ENCODE results near the gene SLC30A5. TPM values are rescaled to one million over a fixed set of nuclear protein-coding genes. Genes with fewer than 3 reads are reported as not detected.

SLC30A5 gene
- total and polyA plus RNA-seq, 7 donors: 8.3 to 56.4 (median 37.2) TPM

DNA sequence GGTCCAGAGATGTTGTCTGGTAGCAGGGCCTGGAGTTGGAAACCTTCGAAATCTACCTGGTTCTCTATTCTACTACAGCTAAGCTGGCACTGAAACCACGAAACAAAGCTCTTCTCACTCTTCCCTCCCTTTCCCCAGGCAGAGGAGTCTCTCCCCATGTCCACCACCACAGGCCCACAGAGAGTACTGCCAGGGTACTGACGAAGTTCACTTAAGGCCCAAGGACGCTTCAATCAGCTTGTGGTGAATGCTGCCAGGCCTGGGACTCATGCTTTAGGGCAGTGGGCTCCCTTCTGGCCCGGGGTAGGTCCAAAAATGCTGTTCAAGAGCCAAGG, 55.8 kb downstream of the SLC30A5 start:
- Histone ChIP-seq H3K4me1 (no peaks in the 10 kb centered on the region), H3K4me3 (no peak overlapping the region), H3K9me3 (no peaks in the 10 kb centered on the region), H3K27ac (no peak overlapping the region), H3K36me3 (no peaks in the 10 kb centered on the region), H3K27me3 (no peaks in the 10 kb centered on the region)
- no peak for DNase-seq
- WGBS, 2 donors: 90 to 95% methylated on average over 5 of the region's 5 CpGs
- intact Hi-C loops (cut with DNase I): no loop called here
- TF ChIP-seq, protein P1, sequence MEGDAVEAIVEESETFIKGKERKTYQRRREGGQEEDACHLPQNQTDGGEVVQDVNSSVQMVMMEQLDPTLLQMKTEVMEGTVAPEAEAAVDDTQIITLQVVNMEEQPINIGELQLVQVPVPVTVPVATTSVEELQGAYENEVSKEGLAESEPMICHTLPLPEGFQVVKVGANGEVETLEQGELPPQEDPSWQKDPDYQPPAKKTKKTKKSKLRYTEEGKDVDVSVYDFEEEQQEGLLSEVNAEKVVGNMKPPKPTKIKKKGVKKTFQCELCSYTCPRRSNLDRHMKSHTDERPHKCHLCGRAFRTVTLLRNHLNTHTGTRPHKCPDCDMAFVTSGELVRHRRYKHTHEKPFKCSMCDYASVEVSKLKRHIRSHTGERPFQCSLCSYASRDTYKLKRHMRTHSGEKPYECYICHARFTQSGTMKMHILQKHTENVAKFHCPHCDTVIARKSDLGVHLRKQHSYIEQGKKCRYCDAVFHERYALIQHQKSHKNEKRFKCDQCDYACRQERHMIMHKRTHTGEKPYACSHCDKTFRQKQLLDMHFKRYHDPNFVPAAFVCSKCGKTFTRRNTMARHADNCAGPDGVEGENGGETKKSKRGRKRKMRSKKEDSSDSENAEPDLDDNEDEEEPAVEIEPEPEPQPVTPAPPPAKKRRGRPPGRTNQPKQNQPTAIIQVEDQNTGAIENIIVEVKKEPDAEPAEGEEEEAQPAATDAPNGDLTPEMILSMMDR (IDR thresholded peaks at IDR 0.05): no peak
- TF ChIP-seq POLR2AphosphoS5 (IDR thresholded peaks at IDR 0.05) (no peak), POLR2A (IDR thresholded peaks at IDR 0.05) (no peak), EP300 (IDR thresholded peaks at IDR 0.05) (no peak)

DNA sequence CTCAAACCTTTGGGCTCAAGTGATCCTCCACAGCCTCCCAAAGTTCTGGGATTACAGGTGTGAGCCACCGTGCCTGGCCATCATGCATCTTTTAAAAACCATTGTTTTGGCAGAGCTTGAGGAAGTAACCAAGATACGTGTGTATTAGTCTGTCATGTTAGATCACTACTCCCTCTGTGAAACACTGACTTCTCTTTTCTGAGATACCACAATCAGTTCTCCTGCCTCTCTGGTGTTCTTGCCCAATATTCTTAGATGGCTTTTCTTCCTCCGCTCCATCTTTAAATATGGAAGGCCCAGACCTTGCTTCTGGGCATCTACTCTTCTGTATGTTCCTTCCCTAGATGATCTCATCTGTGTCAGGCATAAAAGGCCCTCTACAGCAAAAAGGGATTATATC, 58.9 kb downstream of the SLC30A5 start:
- DNase-seq: no peak
- H3K4me1 ChIP-seq: no peaks in the 10 kb centered on the region

DNA sequence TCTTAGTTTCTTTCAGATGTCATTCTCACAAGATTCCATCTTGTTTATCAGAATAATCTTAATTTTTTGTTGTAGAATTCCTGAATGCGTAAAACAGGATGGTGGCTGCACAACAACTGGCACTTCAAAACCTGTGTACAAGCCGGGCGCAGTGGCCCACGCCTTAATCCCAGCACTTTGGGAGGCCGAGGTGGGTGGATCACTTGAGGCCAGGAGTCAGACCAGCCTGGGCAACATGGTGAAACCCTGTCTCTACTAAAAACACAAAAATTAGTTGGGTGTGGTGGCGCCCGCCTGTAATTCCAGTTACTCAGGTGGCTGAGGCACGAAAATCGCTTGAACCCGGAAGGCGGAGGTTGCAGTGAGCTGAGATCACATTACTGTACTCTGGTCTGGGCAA, 62.6 kb downstream of the SLC30A5 start:
- no peaks in the 10 kb centered on the region for H3K4me1 ChIP-seq
- H3K36me3 ChIP-seq: no peaks in the 10 kb centered on the region
- H3K9me3 ChIP-seq: no peaks in the 10 kb centered on the region
- no peak for TF ChIP-seq EP300 (IDR thresholded peaks at IDR 0.05)
- TF ChIP-seq, protein P1 (IDR thresholded peaks at IDR 0.05): no peak
- TF ChIP-seq POLR2AphosphoS5 (IDR thresholded peaks at IDR 0.05): no peak
- TF ChIP-seq POLR2A (IDR thresholded peaks at IDR 0.05): no peak
- 96 to 98% methylated on average over 11 of the region's 11 CpGs for WGBS, 2 donors
- no peaks in the 10 kb centered on the region for H3K27me3 ChIP-seq
- intact Hi-C loops (cut with DNase I): no loop called here
- no peak for DNase-seq
- no peak overlapping the region for H3K4me3 ChIP-seq
- H3K27ac ChIP-seq: no peak overlapping the region

More for the DNA sequence above, 58.9 kb downstream of the SLC30A5 start:
- no peaks in the 10 kb centered on the region for H3K27me3 ChIP-seq
- intact Hi-C loops (cut with DNase I): no loop called here
- H3K4me3 ChIP-seq: no peak overlapping the region
- H3K36me3 ChIP-seq: no peaks in the 10 kb centered on the region
- TF ChIP-seq, protein P1 (IDR thresholded peaks at IDR 0.05): no peak
- TF ChIP-seq POLR2AphosphoS5 (IDR thresholded peaks at IDR 0.05) (no peak), POLR2A (IDR thresholded peaks at IDR 0.05) (no peak)
- H3K27ac ChIP-seq: no peak overlapping the region
- no peaks in the 10 kb centered on the region for H3K9me3 ChIP-seq
- 74 to 84% methylated on average over 3 of the region's 3 CpGs for WGBS, 2 donors

DNA sequence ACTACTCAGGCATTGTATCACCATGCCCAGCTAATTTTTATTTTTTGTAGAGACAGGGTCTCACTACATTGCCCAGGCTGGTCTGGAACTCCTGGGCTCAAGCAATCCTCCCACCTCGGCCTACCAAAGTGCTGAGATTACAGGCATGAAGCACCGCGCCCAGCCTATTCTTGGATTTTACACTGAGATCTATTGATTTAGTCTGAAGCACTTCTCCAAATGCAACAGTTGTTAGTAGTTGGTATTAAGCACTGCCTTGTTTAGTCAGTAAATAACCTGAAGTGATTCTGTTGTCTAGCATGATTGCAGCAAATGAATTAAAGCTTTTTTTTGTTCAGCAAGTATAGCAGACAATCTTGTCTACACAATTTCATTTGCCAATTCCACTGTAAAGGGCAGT, 64.2 kb downstream of the SLC30A5 start:
- WGBS, 2 donors: 81 to 93% methylated on average over 3 of the region's 3 CpGs
- Histone ChIP-seq H3K36me3 (no peaks in the 10 kb centered on the region), H3K9me3 (no peaks in the 10 kb centered on the region), H3K27me3 (no peaks in the 10 kb centered on the region), H3K27ac (no peak overlapping the region), H3K4me3 (no peak overlapping the region), H3K4me1 (no peaks in the 10 kb centered on the region)
- no peak for DNase-seq
- intact Hi-C loops (cut with DNase I): no loop called here
- TF ChIP-seq EP300 (IDR thresholded peaks at IDR 0.05) (no peak), POLR2AphosphoS5 (IDR thresholded peaks at IDR 0.05) (no peak), POLR2A (IDR thresholded peaks at IDR 0.05) (no peak)
- TF ChIP-seq, protein P1 (IDR thresholded peaks at IDR 0.05): no peak

DNA sequence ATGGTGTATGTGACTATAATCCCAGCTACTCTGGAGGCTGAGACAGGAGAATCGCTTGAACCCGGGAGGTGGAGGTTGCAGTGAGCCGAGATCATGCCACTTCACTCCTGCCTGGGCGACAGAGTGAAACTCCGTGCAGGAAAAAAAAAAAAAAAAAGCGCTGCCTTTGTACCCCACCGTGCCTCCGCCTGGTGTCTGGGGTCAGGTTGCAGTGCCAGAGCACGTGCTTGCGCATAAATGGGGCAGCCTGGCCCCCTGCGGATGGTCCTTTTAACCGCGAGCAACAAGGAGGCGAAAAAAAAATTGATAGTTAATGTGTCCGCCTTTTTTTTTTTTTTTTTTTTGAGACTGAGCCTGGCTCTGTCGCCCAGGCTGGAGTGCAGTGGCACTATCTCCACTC, 66.8 kb downstream of the SLC30A5 start:
- TF ChIP-seq POLR2AphosphoS5 (IDR thresholded peaks at IDR 0.05) (no peak), EP300 (IDR thresholded peaks at IDR 0.05) (no peak)
- Histone ChIP-seq H3K36me3 (no peaks in the 10 kb centered on the region), H3K9me3 (no peaks in the 10 kb centered on the region), H3K4me3 (no peak overlapping the region), H3K27me3 (no peaks in the 10 kb centered on the region), H3K27ac (no peak overlapping the region), H3K4me1 (no peaks in the 10 kb centered on the region)
- 93 to 97% methylated on average over 16 of the region's 16 CpGs for WGBS, 2 donors
- DNase-seq: no peak
- intact Hi-C loops (cut with DNase I): no loop called here

All from sigmoid colon (tissue), 7 donors.